ENCODE results near the gene GADD45G. TPM values are rescaled to one million over a fixed set of nuclear protein-coding genes. Genes with fewer than 3 reads are reported as not detected.

GADD45G gene
- total RNA-seq, 1 donor from 2014 or later, result 19.8 TPM

DNA sequence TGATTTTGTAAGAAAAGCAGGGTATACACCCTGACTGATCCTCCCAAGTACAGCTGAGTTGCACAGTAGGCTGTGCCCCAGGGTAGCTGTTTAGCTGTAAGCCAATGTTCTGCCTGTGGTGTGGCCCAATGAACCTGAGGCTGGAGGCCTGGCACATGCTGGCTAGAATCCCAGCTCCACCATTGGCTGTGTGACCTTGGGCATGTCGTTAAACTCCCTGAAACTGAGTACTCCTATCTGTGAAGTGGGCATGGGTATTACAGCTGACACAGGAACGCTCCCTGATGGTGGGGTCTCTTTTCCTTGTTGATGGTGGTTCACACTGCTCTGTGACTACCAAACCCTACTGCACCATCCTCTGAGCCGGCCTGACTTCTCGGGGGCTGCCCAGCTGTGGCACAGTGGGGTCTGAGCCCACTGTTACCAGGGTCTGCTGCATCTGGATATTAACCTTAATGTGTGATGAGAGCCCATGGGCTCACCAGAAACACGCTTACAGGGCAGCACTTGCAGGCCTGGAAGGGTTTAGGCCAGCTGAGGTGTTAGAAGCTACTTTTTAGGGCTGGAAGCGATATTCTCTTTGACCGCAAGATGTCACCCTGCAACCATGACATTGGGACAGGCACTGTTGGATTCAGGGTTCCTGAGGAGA is 7.0 kb upstream of the GADD45G start:
- Histone ChIP-seq H3K36me3 (no peaks in the 10 kb centered on the region), H3K27me3 (peaks cover 3% of the 10 kb centered on the region), H3K4me3 (no peak overlapping the region), H3K27ac (no peak overlapping the region), H3K9me3 (no peaks in the 10 kb centered on the region), H3K4me1 (no peaks in the 10 kb centered on the region)
- intact Hi-C loops (cut with DNase I), result no loop called here
- peak; percentile 78 for ATAC-seq
- TF ChIP-seq, protein P1, sequence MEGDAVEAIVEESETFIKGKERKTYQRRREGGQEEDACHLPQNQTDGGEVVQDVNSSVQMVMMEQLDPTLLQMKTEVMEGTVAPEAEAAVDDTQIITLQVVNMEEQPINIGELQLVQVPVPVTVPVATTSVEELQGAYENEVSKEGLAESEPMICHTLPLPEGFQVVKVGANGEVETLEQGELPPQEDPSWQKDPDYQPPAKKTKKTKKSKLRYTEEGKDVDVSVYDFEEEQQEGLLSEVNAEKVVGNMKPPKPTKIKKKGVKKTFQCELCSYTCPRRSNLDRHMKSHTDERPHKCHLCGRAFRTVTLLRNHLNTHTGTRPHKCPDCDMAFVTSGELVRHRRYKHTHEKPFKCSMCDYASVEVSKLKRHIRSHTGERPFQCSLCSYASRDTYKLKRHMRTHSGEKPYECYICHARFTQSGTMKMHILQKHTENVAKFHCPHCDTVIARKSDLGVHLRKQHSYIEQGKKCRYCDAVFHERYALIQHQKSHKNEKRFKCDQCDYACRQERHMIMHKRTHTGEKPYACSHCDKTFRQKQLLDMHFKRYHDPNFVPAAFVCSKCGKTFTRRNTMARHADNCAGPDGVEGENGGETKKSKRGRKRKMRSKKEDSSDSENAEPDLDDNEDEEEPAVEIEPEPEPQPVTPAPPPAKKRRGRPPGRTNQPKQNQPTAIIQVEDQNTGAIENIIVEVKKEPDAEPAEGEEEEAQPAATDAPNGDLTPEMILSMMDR (IDR thresholded peaks at IDR 0.05), result peak; percentile 85
- DNase-seq, result no peak

DNA sequence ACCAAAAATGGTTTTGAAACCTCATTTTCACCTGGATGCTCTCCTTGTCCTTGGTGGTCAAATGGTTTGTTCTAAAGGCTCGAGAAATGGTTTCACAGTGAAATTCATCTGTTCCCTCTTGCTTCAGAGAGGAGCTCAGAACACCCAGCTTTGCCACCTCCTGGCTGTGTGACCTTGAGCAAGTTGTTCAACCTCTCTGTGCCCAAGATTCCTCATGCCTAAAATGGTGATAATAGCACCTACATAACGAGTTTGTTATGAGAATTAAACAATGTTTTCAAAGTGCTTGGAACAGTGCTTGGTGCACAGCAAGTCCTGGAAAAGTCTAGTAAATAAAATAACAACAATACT is 6.5 kb upstream of the GADD45G start:
- H3K9me3 ChIP-seq, result no peaks in the 10 kb centered on the region
- no peak overlapping the region for H3K4me3 ChIP-seq
- intact Hi-C loops (cut with DNase I), result no loop called here
- H3K27ac ChIP-seq, result no peak overlapping the region
- no peak for ATAC-seq
- H3K36me3 ChIP-seq, result no peaks in the 10 kb centered on the region
- TF ChIP-seq, protein P1 (IDR thresholded peaks at IDR 0.05), result no peak
- DNase-seq, result no peak
- peaks cover 3% of the 10 kb centered on the region for H3K27me3 ChIP-seq
- H3K4me1 ChIP-seq, result peaks cover 3% of the 10 kb centered on the region

DNA sequence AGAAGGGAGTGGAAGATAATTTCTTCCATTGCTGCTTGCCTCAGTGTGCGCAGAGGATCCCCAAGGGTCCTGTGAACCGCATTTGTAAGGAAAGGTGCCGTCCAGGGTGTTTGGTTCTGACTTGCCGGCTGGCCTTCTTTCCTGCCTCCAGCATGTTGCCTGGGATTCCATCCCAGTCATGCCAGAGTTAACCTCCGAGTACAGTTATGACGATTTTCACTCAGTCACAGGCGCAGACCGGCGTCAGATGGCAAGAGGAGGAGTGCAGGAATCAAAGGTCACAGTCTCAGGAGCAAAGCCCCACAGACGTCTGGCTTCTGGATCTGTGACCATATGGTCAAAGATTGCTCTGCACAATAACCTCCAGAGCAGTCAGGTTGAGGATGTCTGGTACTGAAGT is 5.9 kb upstream of the GADD45G start:
- no peaks in the 10 kb centered on the region for H3K9me3 ChIP-seq
- ATAC-seq (no peak), DNase-seq (no peak)
- TF ChIP-seq, protein P1 (IDR thresholded peaks at IDR 0.05), result no peak
- intact Hi-C loops (cut with DNase I), result no loop called here
- peaks cover 3% of the 10 kb centered on the region for H3K27me3 ChIP-seq
- peaks cover 8% of the 10 kb centered on the region for H3K4me1 ChIP-seq
- H3K4me3 ChIP-seq, result no peak overlapping the region
- no peaks in the 10 kb centered on the region for H3K36me3 ChIP-seq
- H3K27ac ChIP-seq, result no peak overlapping the region

DNA sequence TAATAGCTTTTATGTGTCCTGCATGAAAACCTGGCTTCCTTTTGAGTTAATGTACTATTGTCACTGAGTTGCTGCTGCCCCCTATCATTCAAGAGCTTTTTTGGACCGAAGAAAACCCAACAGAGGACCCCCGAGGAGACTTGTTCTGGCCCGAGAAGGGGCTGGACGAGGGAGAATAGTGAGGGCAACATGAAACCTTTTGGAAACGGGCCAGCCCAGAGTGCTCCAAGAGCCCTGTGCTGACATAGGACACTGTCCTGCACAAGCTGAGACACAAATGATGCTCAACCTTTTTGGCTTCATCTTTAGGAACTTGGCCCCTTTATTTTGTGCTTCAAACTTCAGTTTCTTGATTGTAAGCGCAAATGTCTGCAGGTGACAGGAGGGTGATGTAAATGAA is 4.0 kb upstream of the GADD45G start:
- H3K4me3 ChIP-seq, result no peak overlapping the region
- peaks cover 18% of the 10 kb centered on the region for H3K4me1 ChIP-seq
- ATAC-seq (no peak), DNase-seq (peak; percentile 38)
- H3K9me3 ChIP-seq, result no peaks in the 10 kb centered on the region
- peaks cover 3% of the 10 kb centered on the region for H3K27me3 ChIP-seq
- no peaks in the 10 kb centered on the region for H3K36me3 ChIP-seq
- intact Hi-C loops (cut with DNase I), result loop anchor here (5.0 kb wide), 1 partner anchor 501 kb away; no protein-coding TSS in a partner anchor
- H3K27ac ChIP-seq, result no peak overlapping the region
- TF ChIP-seq, protein P1 (IDR thresholded peaks at IDR 0.05), result no peak

DNA sequence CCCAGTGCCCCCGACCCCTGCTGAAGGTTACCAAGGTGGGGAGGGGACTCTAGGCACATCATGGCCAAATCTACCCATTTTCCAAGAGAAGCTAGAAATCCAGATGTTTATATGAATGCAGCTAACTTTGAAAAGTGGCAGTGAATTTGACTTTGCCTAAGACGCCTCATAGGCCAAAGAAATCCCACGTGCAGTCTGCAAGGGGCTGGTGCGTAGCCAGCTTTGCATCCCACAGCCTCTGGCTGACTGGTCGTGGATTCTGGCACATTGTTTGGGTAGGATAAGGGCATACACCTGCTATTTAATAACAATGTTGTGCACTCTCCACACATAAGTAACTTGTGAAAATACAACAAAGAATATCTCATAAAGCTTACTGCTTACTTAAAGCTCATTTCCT is 3.5 kb upstream of the GADD45G start:
- Histone ChIP-seq H3K4me3 (no peak overlapping the region), H3K36me3 (no peaks in the 10 kb centered on the region), H3K27me3 (peaks cover 3% of the 10 kb centered on the region), H3K4me1 (peaks cover 18% of the 10 kb centered on the region), H3K27ac (no peak overlapping the region), H3K9me3 (no peaks in the 10 kb centered on the region)
- DNase-seq (peak; percentile 37), ATAC-seq (no peak)
- TF ChIP-seq, protein P1 (IDR thresholded peaks at IDR 0.05), result no peak
- intact Hi-C loops (cut with DNase I), result loop anchor here (5.0 kb wide), 1 partner anchor 501 kb away; no protein-coding TSS in a partner anchor

Measured in upper lobe of right lung (tissue), 1 donor.